Stimulated activated CD8-positive, alpha-beta memory T cell treated with anti-CD3 and anti-CD28 coated beads, Interleukin-7, amount 100 ng/mL, for 24 hours (primary cell): Measurements from ENCODE around the gene OTUD5.

Experiments used
- DNase-seq: peaks from one replicate; pipeline ENCODE4 v3.0.0-alpha.2; 2020; ENCODE audit warnings: low read depth

OTUD5 gene

DNA sequence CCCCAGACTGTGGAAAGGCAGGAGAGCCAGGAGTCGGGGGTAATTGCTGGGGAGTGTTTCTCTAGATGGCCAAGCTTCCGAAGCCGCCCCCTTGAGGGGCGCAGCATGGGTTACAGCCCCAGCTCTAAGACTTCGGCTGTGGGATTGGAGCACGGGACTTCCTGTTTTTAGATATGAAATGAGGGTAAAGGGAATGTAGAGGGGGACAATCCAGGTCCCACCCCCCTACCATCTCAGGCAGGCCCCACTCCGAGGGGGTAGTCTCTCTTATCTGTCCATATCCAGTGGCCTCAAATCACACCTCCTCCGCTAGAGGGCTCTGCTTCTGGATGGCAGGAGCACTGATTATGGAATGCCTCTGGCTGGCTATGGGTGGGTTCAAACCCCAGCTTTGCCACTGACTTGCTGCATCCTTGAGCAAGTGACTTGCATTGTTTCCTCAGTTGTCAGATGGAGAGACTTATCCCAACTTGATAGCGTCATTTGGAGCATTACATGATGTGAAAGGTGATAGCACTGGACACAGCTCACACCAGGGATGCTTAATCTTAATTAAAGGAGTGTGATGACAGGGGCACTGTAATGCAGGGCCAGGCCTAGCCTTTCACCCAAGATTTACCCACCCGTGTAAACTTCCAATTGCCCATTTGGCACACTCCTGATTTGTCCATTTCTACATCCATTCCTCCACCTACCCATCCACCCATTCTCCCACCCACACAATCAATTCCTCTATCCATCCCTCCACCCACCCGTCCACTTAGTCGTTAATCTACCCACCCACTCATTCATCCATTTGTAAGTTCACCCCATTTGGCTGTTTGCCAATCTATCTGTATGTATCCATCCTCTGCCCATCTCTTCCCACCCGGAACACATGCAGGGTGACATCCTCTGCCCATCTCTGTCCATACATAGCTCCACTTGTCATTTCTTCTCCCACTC lies 15.1 kb upstream of the OTUD5 start:
- DNase-seq = no peak

GRCh38 chrX:48971249-48972219 lies 14.1 kb upstream of the OTUD5 start, which contains the start of gene KCND1:
TSS of gene KCND1 (minus strand) at chrX:48971844. CDS start at chrX:48970271, 1,573 bp downstream.
- DNase-seq = no peak

- no peak for DNase-seq
Measured at GRCh38 chrX:48969471-48969870, 12.1 kb upstream of the OTUD5 start.

GRCh38 chrX:48968377-48968776 lies 11.0 kb upstream of the OTUD5 start:
- DNase-seq = no peak

- no peak for DNase-seq
Measured at GRCh38 chrX:48966796-48967579, 9.6 kb upstream of the OTUD5 start.

GRCh38 chrX:48965959-48966358 lies 8.6 kb upstream of the OTUD5 start:
- no peak for DNase-seq

- DNase-seq = no peak
Measured at GRCh38 chrX:48961585-48962091, 4.2 kb upstream of the OTUD5 start.

DNA sequence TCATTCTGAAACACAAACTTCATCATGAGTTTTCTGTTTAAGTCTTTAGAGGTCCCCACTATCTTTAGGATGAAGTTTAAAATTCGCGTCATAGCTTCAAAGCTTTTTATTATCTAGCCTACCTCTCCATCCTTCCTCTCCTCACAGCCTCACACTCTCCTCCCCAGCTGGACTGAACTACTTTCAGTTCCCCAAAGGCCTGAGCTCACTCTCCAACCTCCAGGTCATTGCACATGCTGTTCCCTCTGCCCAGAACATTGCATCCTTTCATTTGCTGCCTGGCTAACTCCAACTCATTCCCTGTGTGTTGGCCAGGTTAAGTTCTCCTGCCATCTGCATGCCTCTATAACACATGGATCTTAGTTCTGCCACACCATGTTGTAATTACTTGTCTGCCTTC lies 2.9 kb upstream of the OTUD5 start:
- no peak for DNase-seq

DNA sequence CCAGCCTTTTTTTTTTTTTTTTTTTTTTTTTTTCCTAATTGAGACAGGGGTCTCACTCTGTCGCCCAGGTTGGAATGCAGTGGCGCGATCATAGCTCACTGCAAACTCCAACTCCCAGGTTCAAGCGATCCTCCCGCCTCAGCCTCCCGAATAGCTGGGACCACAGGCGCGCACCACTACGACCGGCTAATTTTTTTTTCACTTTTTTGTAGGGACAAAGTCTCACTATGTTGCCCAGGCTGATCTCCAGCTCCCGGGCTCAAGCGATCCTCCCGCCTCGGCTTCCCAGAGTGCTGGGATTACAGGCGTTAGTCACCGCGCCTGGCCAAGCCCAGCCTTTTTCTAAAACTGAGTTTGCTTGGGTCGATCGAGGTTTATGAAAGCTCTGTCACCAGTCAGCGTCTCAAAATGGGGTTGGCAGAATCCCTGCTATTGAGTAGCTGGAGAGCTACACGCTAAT lies 1.3 kb upstream of the OTUD5 start:
- no peak for DNase-seq

DNA sequence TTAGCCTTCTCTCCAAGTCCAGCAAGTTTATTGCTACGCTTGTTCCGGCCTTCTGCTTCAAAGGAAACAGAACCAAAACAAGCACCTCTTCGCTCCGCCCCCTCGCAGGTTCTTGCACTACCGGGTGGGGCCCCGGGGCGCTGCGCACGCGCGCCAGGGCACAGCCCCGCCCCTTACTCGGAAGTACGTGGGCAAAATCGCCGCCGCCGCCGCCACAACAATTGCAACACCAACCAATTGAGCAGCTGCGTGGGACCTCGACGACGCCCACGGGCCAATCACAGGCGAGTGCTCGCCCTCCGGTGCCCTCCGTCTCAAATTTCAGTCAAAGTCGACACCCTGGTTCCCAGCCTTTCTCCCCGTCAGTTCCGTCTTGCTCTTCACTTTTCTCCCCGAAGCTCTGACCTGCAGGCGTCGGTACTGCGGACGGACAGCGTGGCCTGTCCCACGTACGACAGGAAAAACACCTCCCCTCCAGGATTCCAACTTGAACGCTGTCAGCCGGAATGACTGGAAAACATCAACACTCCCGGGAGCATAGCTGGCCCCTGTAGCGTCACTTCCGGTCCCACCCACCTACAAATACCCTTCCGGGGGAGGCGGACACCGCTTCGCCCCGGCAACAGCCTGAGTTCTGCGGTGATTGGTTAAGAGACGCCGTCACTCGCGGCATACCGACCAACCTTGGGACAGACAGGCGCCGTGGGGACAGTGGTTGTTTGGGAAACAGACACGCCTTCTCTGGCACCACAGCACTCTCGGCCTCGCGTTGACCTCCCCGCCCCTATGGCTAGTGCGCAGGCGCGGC lies 624 bp upstream of the OTUD5 start:
- peak; percentile 77 for DNase-seq

GRCh38 chrX:48956728-48957414 lies 536 bp downstream of the OTUD5 start:
- no peak for DNase-seq

DNA sequence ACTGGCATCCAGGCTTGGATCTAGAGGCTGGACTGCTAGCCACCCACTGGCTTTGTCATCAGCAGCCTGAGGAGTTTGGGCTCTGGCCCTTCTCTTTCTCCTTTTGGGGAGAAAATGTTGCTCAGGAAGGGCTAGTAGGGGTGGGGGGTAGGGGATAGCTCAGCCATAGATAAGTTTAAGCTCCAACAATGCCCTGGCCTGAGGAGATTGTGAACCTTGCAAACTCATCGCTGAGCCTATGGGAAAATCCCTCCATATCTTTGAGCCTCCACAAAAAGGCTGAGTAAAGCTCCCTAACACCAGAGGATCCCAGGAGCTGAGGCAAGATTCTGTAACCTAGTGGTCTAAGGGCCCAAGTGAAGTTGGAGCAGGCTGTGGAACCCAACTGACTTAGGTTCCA lies 8.8 kb downstream of the OTUD5 start:
- no peak for DNase-seq

GRCh38 chrX:48945517-48946348 lies 11.7 kb downstream of the OTUD5 start:
- no peak for DNase-seq

DNA sequence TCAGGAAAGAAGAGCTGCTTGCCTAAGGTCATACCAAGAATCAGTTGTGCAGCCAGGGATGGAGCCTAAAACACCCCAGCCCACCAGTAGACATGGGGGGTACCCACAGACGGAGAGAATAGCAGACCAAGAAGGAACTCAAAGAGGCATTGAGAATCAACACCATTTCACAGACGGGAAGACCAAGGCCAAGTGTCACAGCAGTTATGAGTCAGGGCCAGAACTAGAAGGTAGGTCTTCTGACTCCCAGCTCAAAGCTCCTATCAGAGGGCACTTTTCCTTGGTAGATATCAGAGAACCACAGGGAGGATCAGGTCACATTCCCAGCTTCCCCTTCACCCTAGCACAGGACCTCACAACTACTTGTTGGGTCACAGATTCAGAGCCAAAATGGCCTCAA lies 14.5 kb downstream of the OTUD5 start:
- no peak for DNase-seq

GRCh38 chrX:48940404-48940955 lies 16.9 kb downstream of the OTUD5 start:
- no peak for DNase-seq

DNA sequence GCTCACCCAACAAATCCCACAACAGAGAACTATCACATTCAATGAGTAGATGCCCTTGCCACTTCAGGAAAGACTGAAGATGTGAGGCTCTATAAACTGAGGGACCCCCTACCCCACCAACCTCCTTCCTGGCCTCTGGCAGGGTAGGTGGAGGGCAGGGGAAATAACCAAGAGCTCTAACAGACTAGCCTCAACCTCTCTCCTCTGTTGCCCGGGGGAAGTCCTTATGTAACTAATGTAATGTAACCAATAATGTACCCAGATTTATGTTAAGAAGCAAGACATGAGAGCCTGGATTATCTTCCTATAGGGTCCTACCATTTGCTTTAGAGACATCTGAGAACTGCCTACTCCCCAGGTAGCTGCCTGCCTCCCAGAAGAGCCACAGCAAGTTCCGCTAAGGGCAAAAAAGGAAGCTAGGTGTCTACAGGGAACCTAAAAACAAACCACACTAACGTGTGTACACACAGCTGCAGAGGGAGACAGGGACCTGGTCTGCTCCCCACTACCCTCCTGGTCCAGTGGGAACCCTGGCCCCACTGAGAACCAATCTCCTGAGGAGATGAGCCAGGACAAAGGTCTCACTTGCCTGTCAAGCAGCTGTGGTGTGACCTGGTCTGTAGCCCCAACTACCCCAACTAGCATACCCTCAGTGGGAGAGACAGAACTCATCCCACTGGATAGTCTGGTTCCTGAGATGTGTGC lies 17.7 kb downstream of the OTUD5 start:
- DNase-seq = no peak

DNA sequence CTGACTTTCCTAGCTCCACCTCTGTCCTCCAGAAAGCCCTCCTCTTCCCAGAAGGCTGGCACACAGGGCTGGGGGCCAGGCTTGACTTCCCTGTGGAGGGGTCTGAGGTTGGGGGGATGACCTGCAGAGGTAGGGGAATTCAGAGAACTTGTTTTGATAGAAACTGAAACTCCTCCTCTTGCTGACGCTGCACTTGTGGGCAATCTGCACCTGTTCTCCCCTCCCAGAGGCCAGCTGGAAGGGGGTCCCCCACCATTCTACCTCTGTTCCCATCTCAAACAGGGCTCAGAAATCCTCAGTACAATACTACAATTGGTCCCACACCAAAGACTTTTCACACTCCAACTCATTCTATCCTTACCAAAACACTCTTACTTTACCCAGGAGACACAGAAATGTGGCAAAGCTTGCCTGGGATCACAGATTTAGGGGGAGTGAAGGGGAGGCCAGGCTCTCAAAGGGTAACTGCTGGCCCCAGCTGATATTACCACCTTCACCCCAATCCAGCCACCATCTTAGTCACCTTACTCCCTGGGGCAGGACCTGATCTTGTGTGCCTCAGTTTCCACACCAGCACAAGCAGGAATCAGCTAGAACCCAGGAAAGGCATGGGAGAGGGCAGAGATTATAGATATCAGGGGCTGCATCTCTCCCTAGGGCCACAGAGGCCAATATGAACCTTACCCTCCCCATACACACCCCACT lies 18.5 kb downstream of the OTUD5 start:
- no peak for DNase-seq
